Astrocyte of the cerebellum (primary cell): Measurements from ENCODE around the gene SCARF2.

Experiments
- DNase-seq: peaks from one replicate; pipeline ENCODE4 v3.0.0-alpha.2; 2011; ENCODE audit warnings: low read depth
- H3K4me3 ChIP-seq: 2 replicates; pipeline ENCODE4 v1.5.1; 2011; ENCODE audit warnings: mild to moderate bottlenecking, low read depth, low read length, moderate library complexity
- CTCF ChIP-seq: IDR thresholded peaks from 2 replicates; pipeline ENCODE4 v1.5.1; 2012; ENCODE audit warnings: low read length, low read depth, moderate library complexity, mild to moderate bottlenecking; ENCODE audit errors: missing control alignments
- in situ Hi-C: cut with HindIII; loops from 2 replicates; pipeline ENCODE4 v1.10.0; 2017; ENCODE audit warnings: low sequenced_read_pairs

The SCARF2 gene

GRCh38 chr22:20434264-20434751, 3.3 kb downstream of the SCARF2 start:
- in situ Hi-C loops, result no loop called here
- H3K4me3 ChIP-seq, result no peak overlapping the region
- DNase-seq, result no peak
- TF ChIP-seq CTCF, result no peak

- no peak overlapping the region for H3K4me3 ChIP-seq
- TF ChIP-seq CTCF, result no peak
- no peak for DNase-seq
- in situ Hi-C loops, result no loop called here
Measured at GRCh38 chr22:20433686-20434241, 3.9 kb downstream of the SCARF2 start.

GRCh38 chr22:20433191-20433590, 4.4 kb downstream of the SCARF2 start:
- TF ChIP-seq CTCF, result no peak
- no peak for DNase-seq
- H3K4me3 ChIP-seq, result no peak overlapping the region
- in situ Hi-C loops, result no loop called here

DNA sequence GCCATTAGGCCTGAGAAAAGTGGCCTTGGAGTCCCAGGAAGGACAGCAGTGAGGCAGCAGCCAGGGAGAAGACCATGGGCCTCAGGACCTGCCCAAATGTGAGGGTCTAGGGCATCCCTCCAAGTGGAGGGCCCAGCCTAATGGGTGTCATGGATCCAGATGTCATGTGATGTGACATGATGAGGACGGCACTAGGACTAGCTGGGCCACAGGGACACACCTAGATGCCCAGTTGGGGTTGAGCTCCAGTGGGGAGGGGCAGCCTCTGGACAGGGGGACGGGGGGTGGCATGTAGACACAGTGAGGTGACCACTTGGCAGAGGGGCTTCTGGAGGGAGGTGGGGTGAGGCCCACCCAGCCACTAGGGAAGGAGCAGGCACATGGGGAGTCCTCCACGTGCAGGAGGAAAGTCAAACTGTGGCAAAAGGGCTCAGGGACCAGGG, 5.4 kb downstream of the SCARF2 start:
- in situ Hi-C loops, result no loop called here
- no peak for TF ChIP-seq CTCF
- DNase-seq, result no peak
- H3K4me3 ChIP-seq, result no peak overlapping the region

DNA sequence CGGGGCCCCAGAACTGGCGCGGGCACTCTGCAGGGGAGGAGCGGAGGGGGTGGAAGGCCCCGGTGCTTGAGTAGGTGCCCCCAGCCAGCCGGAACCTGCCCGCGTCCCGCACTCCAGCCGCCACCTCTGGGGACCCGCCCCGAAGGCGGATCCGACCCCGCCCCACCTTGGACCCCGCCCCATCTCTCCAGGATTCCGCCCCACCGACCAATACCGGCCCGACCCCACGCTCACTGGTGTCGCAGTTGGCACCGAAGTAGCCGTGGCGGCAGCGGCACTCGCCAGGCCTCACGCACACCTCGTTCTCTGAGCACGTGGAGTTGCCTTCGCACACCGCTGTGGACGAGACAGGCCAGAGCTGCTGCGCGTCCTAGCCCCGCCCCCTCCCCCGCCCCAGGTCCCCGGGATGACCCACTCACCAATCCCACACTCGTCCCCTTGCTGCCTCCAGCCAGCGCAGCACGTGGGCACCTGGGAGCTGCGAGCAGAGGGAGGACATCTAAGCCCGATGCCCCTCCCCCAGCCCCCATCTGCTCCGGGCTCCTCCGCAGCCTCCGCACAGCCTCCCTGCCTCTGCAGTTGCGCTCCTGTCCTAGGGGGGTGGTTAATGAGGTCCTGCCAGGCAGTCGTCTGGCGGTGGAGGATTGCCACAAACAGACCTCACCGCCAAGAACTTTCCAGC, 6.0 kb downstream of the SCARF2 start:
- in situ Hi-C loops, result no loop called here
- TF ChIP-seq CTCF, result no peak
- DNase-seq, result no peak
- no peak overlapping the region for H3K4me3 ChIP-seq

- in situ Hi-C loops, result no loop called here
- peak; percentile 26 for TF ChIP-seq CTCF
- H3K4me3 ChIP-seq, result peak overlapping the region; percentile 7
- no peak for DNase-seq
Measured at GRCh38 chr22:20430720-20431510, 6.7 kb downstream of the SCARF2 start.
